Nucleus accumbens (tissue), 56 donors: Measurements from ENCODE around the gene MRPL2.
A peak's percentile ranks its signal among the peaks of the same experiment; 100 is the strongest.
"Not testable (repeated sequence)": the region's sequence is repeated elsewhere in the genome, so short reads cannot be mapped to it uniquely, and the experiment has no call there.

Source experiments
- DNase-seq, 56 donors: peaks; one replicate each; lab custom pipeline; 2025; lab: John Stamatoyannopoulos, UW

Gene MRPL2

GRCh38 chr6:43053545-43054205, 5.6 kb downstream of the MRPL2 start, which contains the start of gene CUL7:
TSS of gene CUL7 (minus strand) at chr6:43053851. CDS start at chr6:43052788, 1,063 bp downstream.
- peak in 54 of 56 donors; percentile 13 to 92 (median 70) for DNase-seq

GRCh38 chr6:43052842-43053544, 6.2 kb downstream of the MRPL2 start:
- DNase-seq, result peak in 11 of 56 donors; percentile 11 to 58 (median 39)

GRCh38 chr6:43052225-43052841, 6.9 kb downstream of the MRPL2 start:
- DNase-seq, result no peak

- DNase-seq, result no peak
Observed at GRCh38 chr6:43050981-43051380, 8.3 kb downstream of the MRPL2 start.

- no peak for DNase-seq
Observed at GRCh38 chr6:43047998-43048397, 11.2 kb downstream of the MRPL2 start.

GRCh38 chr6:43045371-43045930, 13.8 kb downstream of the MRPL2 start:
- DNase-seq, result no peak

GRCh38 chr6:43043310-43043709, 15.9 kb downstream of the MRPL2 start:
- no peak for DNase-seq

GRCh38 chr6:43041475-43041874, 17.8 kb downstream of the MRPL2 start:
- not testable (repeated sequence) for DNase-seq

GRCh38 chr6:43040542-43041257, 18.5 kb downstream of the MRPL2 start:
- DNase-seq, result no peak

- no peak for DNase-seq
Observed at GRCh38 chr6:43038727-43039126, 20.5 kb downstream of the MRPL2 start.

- no peak for DNase-seq
Observed at GRCh38 chr6:43037706-43038105, 21.5 kb downstream of the MRPL2 start.

- DNase-seq, result no peak
Observed at GRCh38 chr6:43037197-43037596, 22.0 kb downstream of the MRPL2 start.

- peak in 7 of 56 donors; percentile 8 to 39 (median 28) for DNase-seq
Observed at GRCh38 chr6:43036712-43037111, 22.5 kb downstream of the MRPL2 start.

GRCh38 chr6:43035495-43036194, 23.6 kb downstream of the MRPL2 start:
- no peak for DNase-seq

GRCh38 chr6:43034190-43034525, 25.1 kb downstream of the MRPL2 start:
- DNase-seq, result no peak

GRCh38 chr6:43033496-43034189, 25.6 kb downstream of the MRPL2 start:
- DNase-seq, result no peak

GRCh38 chr6:43032326-43032725, 26.9 kb downstream of the MRPL2 start:
- no peak for DNase-seq

GRCh38 chr6:43029120-43029519, 30.1 kb downstream of the MRPL2 start:
- DNase-seq, result no peak

- DNase-seq, result no peak
Observed at GRCh38 chr6:43026365-43026764, 32.9 kb downstream of the MRPL2 start.

GRCh38 chr6:43024436-43024835, 34.8 kb downstream of the MRPL2 start:
- DNase-seq, result no peak
